Measurements from ENCODE around the gene ADAM22.
"Not testable (repeated sequence)": the region's sequence is repeated elsewhere in the genome, so short reads cannot be mapped to it uniquely, and the experiment has no call there.

Gene ADAM22

GRCh38 chr7:88115258-88115796, 181.3 kb downstream of the ADAM22 start:
- no peak for DNase-seq

GRCh38 chr7:88115816-88116215, 181.8 kb downstream of the ADAM22 start:
- DNase-seq, result no peak

- peak; percentile 9 for DNase-seq
These were observed 182.3 kb downstream of the ADAM22 start for GRCh38 chr7:88116235-88116795.

- DNase-seq, result no peak
These were observed 183.3 kb downstream of the ADAM22 start for GRCh38 chr7:88117325-88117724.

- DNase-seq, result no peak
These were observed 187.3 kb downstream of the ADAM22 start for GRCh38 chr7:88121335-88121734.

GRCh38 chr7:88127637-88128290, 193.7 kb downstream of the ADAM22 start:
- no peak for DNase-seq

GRCh38 chr7:88132725-88133124, 198.7 kb downstream of the ADAM22 start:
- DNase-seq, result no peak

GRCh38 chr7:88140947-88141346, 206.9 kb downstream of the ADAM22 start:
- DNase-seq, result no peak

GRCh38 chr7:88141479-88141878, 207.4 kb downstream of the ADAM22 start:
- no peak for DNase-seq

- no peak for DNase-seq
These were observed 207.9 kb downstream of the ADAM22 start for GRCh38 chr7:88141953-88142352.

GRCh38 chr7:88146616-88147015, 212.6 kb downstream of the ADAM22 start:
- DNase-seq, result no peak

GRCh38 chr7:88147341-88147740, 213.3 kb downstream of the ADAM22 start:
- DNase-seq, result no peak

GRCh38 chr7:88147949-88148348, 213.9 kb downstream of the ADAM22 start:
- no peak for DNase-seq

- no peak for DNase-seq
These were observed 216.0 kb downstream of the ADAM22 start for GRCh38 chr7:88150033-88150432.

- DNase-seq, result no peak
These were observed 217.2 kb downstream of the ADAM22 start for GRCh38 chr7:88151119-88151790.

GRCh38 chr7:88153378-88153777, 219.3 kb downstream of the ADAM22 start:
- DNase-seq, result no peak

- DNase-seq, result no peak
These were observed 221.7 kb downstream of the ADAM22 start for GRCh38 chr7:88155756-88156155.

GRCh38 chr7:88156356-88156755, 222.3 kb downstream of the ADAM22 start:
- DNase-seq, result no peak

GRCh38 chr7:88159741-88160140, 225.7 kb downstream of the ADAM22 start:
- not testable (repeated sequence) for DNase-seq

- no peak for DNase-seq
These were observed 231.6 kb downstream of the ADAM22 start for GRCh38 chr7:88165697-88166096.

- DNase-seq, result no peak
These were observed 233.2 kb downstream of the ADAM22 start for GRCh38 chr7:88167223-88167622.

GRCh38 chr7:88167721-88168120, 233.7 kb downstream of the ADAM22 start:
- no peak for DNase-seq

GRCh38 chr7:88169717-88170320, 235.8 kb downstream of the ADAM22 start:
- DNase-seq, result no peak

- no peak for DNase-seq
These were observed 238.8 kb downstream of the ADAM22 start for GRCh38 chr7:88172842-88173241.

All from T1000 (cell line).